ENCODE data around the gene FSD1L. TPM values are rescaled to one million over a fixed set of nuclear protein-coding genes. Genes with fewer than 3 reads are reported as not detected.

FSD1L gene
- total RNA-seq, 6 donors from 2014 or later: 4.1 to 14.7 (median 5.8) TPM

DNA sequence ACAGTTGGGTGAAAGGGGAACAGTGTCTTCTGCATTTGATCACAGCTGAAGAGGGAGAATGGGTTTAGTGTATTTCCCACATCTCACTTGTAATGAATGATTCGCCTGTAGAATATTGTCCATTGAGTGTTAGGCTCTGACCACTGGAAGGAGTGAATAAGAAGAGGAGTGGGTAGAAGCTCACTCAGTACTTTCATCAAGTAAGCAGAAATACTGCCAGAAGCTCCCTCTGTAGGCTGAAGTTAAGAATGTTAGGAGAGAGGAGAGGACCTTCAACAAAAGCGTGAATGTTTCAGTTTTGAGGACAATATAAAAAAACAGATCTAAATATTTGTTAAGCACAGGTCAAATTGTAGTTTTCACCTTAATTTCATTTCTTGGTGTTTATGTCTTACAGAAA is 27.5 kb downstream of the FSD1L start:
- Histone ChIP-seq H3K27ac (no peak overlapping the region), H3K27me3 (no peaks in the 10 kb centered on the region), H3K36me3 (peaks cover 0 to 3% (median 0%) of the 10 kb centered on the region in 4 donors), H3K4me1 (no peaks in the 10 kb centered on the region), H3K9me3 (no peaks in the 10 kb centered on the region), H3K4me3 (no peak overlapping the region)
- DNase-seq: no peak
- TF ChIP-seq, protein P1, sequence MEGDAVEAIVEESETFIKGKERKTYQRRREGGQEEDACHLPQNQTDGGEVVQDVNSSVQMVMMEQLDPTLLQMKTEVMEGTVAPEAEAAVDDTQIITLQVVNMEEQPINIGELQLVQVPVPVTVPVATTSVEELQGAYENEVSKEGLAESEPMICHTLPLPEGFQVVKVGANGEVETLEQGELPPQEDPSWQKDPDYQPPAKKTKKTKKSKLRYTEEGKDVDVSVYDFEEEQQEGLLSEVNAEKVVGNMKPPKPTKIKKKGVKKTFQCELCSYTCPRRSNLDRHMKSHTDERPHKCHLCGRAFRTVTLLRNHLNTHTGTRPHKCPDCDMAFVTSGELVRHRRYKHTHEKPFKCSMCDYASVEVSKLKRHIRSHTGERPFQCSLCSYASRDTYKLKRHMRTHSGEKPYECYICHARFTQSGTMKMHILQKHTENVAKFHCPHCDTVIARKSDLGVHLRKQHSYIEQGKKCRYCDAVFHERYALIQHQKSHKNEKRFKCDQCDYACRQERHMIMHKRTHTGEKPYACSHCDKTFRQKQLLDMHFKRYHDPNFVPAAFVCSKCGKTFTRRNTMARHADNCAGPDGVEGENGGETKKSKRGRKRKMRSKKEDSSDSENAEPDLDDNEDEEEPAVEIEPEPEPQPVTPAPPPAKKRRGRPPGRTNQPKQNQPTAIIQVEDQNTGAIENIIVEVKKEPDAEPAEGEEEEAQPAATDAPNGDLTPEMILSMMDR (IDR thresholded peaks at IDR 0.05): no peak
- TF ChIP-seq POLR2A (IDR thresholded peaks at IDR 0.05): no peak
- TF ChIP-seq EP300 (IDR thresholded peaks at IDR 0.05): no peak
- TF ChIP-seq POLR2AphosphoS5 (IDR thresholded peaks at IDR 0.05): no peak
- 65 to 80% methylated on average over 2 of the region's 2 CpGs for WGBS, 2 donors
- no peak for ATAC-seq (ENCODE audit: low FRiP score in 2 of 2)

DNA sequence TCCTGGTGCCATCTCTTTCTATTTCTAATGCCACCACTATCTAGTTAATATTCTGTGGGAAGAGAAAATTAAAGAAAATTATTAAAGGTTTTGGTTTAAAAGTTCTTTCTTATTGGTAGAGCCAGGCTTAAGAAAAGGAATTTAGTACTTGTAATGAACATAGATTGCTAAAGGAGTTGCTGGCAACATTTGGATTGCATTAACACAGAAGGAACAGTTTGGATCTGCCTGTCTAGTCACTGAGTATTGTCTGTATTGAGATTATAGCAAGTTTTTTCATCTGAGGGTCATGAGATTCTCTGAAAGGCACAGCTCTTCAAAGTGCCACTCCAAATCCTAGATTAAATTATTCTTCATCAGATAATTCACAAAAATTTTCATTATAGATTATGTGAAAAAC is 32.0 kb downstream of the FSD1L start:
- no peak overlapping the region for H3K4me3 ChIP-seq

DNA sequence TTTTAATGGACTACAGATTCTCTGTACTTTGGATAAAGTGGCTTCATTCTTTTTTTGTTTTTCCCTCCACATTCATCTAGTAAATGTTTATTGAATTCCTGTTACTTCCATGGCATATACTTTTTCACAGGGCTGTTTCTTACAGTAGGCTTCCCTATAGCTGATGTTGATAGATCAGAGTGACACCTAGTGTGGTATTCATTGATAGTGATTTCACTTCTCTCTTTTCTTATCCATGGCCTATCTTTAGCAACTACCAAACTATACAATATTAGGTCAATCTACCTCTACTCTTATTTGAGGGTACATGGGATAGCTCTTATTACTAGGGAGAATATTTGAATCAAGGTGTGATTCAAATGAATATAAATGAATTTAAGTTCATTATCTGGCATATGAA is 35.8 kb downstream of the FSD1L start:
- no peak for ATAC-seq (ENCODE audit: low FRiP score in 2 of 2)
- Histone ChIP-seq H3K27ac (no peak overlapping the region), H3K4me3 (no peak overlapping the region), H3K27me3 (no peaks in the 10 kb centered on the region), H3K36me3 (no peaks in the 10 kb centered on the region), H3K9me3 (no peaks in the 10 kb centered on the region), H3K4me1 (no peaks in the 10 kb centered on the region)
- TF ChIP-seq, protein P1 (IDR thresholded peaks at IDR 0.05): no peak
- TF ChIP-seq POLR2AphosphoS5 (IDR thresholded peaks at IDR 0.05) (no peak), POLR2A (IDR thresholded peaks at IDR 0.05) (no peak), EP300 (IDR thresholded peaks at IDR 0.05) (no peak)
- no peak for DNase-seq

More for the DNA sequence above, 32.0 kb downstream of the FSD1L start:
- Histone ChIP-seq H3K36me3 (no peaks in the 10 kb centered on the region), H3K9me3 (no peaks in the 10 kb centered on the region), H3K27me3 (no peaks in the 10 kb centered on the region), H3K27ac (no peak overlapping the region), H3K4me1 (no peaks in the 10 kb centered on the region)
- DNase-seq (no peak), ATAC-seq (ENCODE audit: low FRiP score in 2 of 2) (no peak)
- TF ChIP-seq, protein P1 (IDR thresholded peaks at IDR 0.05): no peak
- TF ChIP-seq POLR2A (IDR thresholded peaks at IDR 0.05) (no peak), EP300 (IDR thresholded peaks at IDR 0.05) (no peak), POLR2AphosphoS5 (IDR thresholded peaks at IDR 0.05) (no peak)

DNA sequence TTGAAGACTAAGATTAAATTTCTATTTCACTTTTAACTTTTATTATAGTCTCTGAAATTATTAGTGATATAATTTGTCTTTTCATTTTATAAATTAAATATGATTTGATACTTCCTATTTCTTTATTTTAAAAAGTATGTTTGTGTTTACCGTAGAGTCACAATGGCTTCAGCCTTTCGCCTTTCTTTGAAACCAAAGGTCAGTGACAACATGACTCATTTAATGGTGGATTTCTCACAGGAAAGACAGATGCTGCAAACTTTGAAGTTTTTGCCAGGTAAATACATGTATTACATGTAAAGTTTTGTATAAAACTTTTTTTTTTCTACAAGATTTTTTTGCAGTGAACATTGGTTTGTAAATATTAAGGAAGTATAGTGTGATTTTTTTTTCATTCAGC is 36.4 kb downstream of the FSD1L start:
- Histone ChIP-seq H3K27ac (no peak overlapping the region), H3K4me1 (no peaks in the 10 kb centered on the region), H3K4me3 (no peak overlapping the region), H3K36me3 (no peaks in the 10 kb centered on the region), H3K9me3 (no peaks in the 10 kb centered on the region), H3K27me3 (no peaks in the 10 kb centered on the region)
- no peak for ATAC-seq (ENCODE audit: low FRiP score in 2 of 2)
- TF ChIP-seq, protein P1 (IDR thresholded peaks at IDR 0.05): no peak
- TF ChIP-seq EP300 (IDR thresholded peaks at IDR 0.05): no peak
- no peak for TF ChIP-seq POLR2A (IDR thresholded peaks at IDR 0.05)
- TF ChIP-seq POLR2AphosphoS5 (IDR thresholded peaks at IDR 0.05): no peak
- no peak for DNase-seq
- 97 to 98% methylated on average over 2 of the region's 2 CpGs for WGBS, 2 donors

DNA sequence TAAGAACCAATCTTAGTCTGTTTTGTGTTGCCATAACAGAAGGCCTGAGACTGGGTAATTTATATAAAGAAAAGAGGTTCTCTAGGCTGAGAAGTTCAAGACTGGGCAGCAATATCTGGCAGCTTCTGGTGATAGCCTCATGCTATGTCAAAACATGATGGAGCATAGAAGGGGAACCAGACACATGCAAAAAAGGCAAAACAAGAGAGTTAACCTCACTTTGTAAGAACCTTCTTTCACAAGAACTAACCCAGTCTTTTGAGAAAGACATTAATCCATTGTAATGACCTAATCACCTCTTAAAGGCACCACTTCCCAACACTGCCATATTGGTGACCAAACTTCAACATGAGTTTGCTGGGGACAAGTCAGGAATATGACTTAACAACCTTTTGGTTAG is 37.3 kb downstream of the FSD1L start:
- Histone ChIP-seq H3K9me3 (no peaks in the 10 kb centered on the region), H3K4me1 (no peaks in the 10 kb centered on the region), H3K27me3 (no peaks in the 10 kb centered on the region), H3K36me3 (no peaks in the 10 kb centered on the region), H3K27ac (no peak overlapping the region), H3K4me3 (no peak overlapping the region)
- DNase-seq (no peak), ATAC-seq (ENCODE audit: low FRiP score in 2 of 2) (no peak)
- no peak for TF ChIP-seq POLR2AphosphoS5 (IDR thresholded peaks at IDR 0.05)
- TF ChIP-seq EP300 (IDR thresholded peaks at IDR 0.05): no peak
- TF ChIP-seq, protein P1 (IDR thresholded peaks at IDR 0.05): no peak
- no peak for TF ChIP-seq POLR2A (IDR thresholded peaks at IDR 0.05)
